Measurements from ENCODE around the gene TMSB15C. TPM values are rescaled to one million over a fixed set of nuclear protein-coding genes. Genes with fewer than 3 reads are reported as not detected.

TMSB15C gene
- total and polyA plus RNA-seq, 3 experiments from 2014 or later, result 0.93 to 3.3 (median 2.1) TPM

- H3K4me1 Mint-ChIP-seq, result no peaks in the 10 kb centered on the region
- H3K4me3 Mint-ChIP-seq, result no peak within 1 kb of the TSS
- H3K36me3 ChIP-seq (ENCODE audit: insufficient read depth, low read length), result no peaks in the 10 kb centered on the region
- H3K9me3 ChIP-seq (ENCODE audit: low read length), result no peaks in the 10 kb centered on the region
- no peak within 1 kb of the TSS for H3K4me3 ChIP-seq (ENCODE audit: low read length)
- H3K4me1 ChIP-seq (ENCODE audit: insufficient read depth, low read length), result no peaks in the 10 kb centered on the region
- H3K9me3 Mint-ChIP-seq, result no peaks in the 10 kb centered on the region
- H3K27ac Mint-ChIP-seq, result no peak within 1 kb of the TSS
- ChIA-PET POLR2A (no interaction called here), CTCF (no interaction called here)
- H3K36me3 Mint-ChIP-seq, result no peaks in the 10 kb centered on the region
- no peak within 1 kb of the TSS for H3K27ac ChIP-seq (ENCODE audit: low read depth, low read length)
- H3K27me3 ChIP-seq (ENCODE audit: insufficient read depth, low read length, poor library complexity, severe bottlenecking), result no peaks in the 10 kb centered on the region
- H3K27me3 Mint-ChIP-seq, result peaks cover 21 to 50% of the 10 kb centered on the region in 2 donors
- DNase-seq, result no peak
Observed at GRCh38 chrX:104039689-104040505, 36.1 kb downstream of the TMSB15C start, which contains the start of gene H2BW2. TSS of gene H2BW2 (plus strand) at chrX:104039956. CDS start at chrX:104039995, 39 bp downstream.

Other genes with a start within 250 kb of the TMSB15C start
- gene RAB9B, start 244.0 kb downstream of the TMSB15C start, total RNA-seq, result under 1 TPM; 0.35 to 0.44 TPM
- gene RAB9B, start 244.0 kb downstream of the TMSB15C start, polyA plus RNA-seq, result 0.22 TPM
- gene TMSB15B, start 113.6 kb downstream of the TMSB15C start, total RNA-seq, result 1 to 10 TPM; 6.2 to 6.7 TPM
- 4.9 TPM for gene TMSB15B, start 113.6 kb downstream of the TMSB15C start, polyA plus RNA-seq
- gene H2BW1, start 62.5 kb downstream of the TMSB15C start, total RNA-seq, result not detected
- gene H2BW1, start 62.5 kb downstream of the TMSB15C start, polyA plus RNA-seq, result not detected
- gene H2BW2, start 36.3 kb downstream of the TMSB15C start, total RNA-seq, result not detected
- gene H2BW2, start 36.3 kb downstream of the TMSB15C start, polyA plus RNA-seq, result not detected
- 1 to 10 TPM; 2.9 to 3.1 TPM for gene ZCCHC18, start 36.3 kb upstream of the TMSB15C start, total RNA-seq
- gene ZCCHC18, start 36.3 kb upstream of the TMSB15C start, polyA plus RNA-seq, result 7.0 TPM
- gene SLC25A53, start 80.8 kb upstream of the TMSB15C start, total RNA-seq, result 1 to 10 TPM; 6.8 to 8.5 TPM
- gene SLC25A53, start 80.8 kb upstream of the TMSB15C start, polyA plus RNA-seq, result 9.5 TPM
- 10 to 100 TPM; 10.2 to 10.7 TPM for gene FAM199X, start 90.2 kb upstream of the TMSB15C start, total RNA-seq
- gene FAM199X, start 90.2 kb upstream of the TMSB15C start, polyA plus RNA-seq, result 8.6 TPM
- gene ESX1, start 178.7 kb upstream of the TMSB15C start, total RNA-seq, result not detected
- not detected for gene ESX1, start 178.7 kb upstream of the TMSB15C start, polyA plus RNA-seq

Data from CD8-positive, alpha-beta memory T cell (primary cell).